ENCODE results near the gene SLIT3.

- TF ChIP-seq CTCF (IDR thresholded peaks at IDR 0.05) (no peak), EZH2 (IDR thresholded peaks at IDR 0.05) (no peak)
Observed at GRCh38 chr5:168658394-168658793, 642.5 kb downstream of the SLIT3 start.
